ENCODE data around the gene ZNF280A.
"Not testable (repeated sequence)": the region's sequence is repeated elsewhere in the genome, so short reads cannot be mapped to it uniquely, and the experiment has no call there.

The ZNF280A gene

GRCh38 chr22:22479999-22480532 lies 40.0 kb downstream of the ZNF280A start:
- Mint-ChIP-seq H3K9me3 (no peaks in the 10 kb centered on the region), H3K27me3 (no peaks in the 10 kb centered on the region), H3K27ac (no peak overlapping the region), H3K4me3 (no peak overlapping the region), H3K36me3 (ENCODE audit: low read depth) (no peaks in the 10 kb centered on the region), H3K4me1 (no peaks in the 10 kb centered on the region)
- ATAC-seq = no peak
- DNase-seq = no peak

- H3K36me3 Mint-ChIP-seq (ENCODE audit: low read depth) = no peaks in the 10 kb centered on the region
- H3K27me3 Mint-ChIP-seq = no peaks in the 10 kb centered on the region
- no peak overlapping the region for H3K4me3 Mint-ChIP-seq
- ATAC-seq (no peak), DNase-seq (no peak)
- no peaks in the 10 kb centered on the region for H3K9me3 Mint-ChIP-seq
- H3K27ac Mint-ChIP-seq = no peak overlapping the region
- H3K4me1 Mint-ChIP-seq = no peaks in the 10 kb centered on the region
These were observed 41.0 kb downstream of the ZNF280A start for GRCh38 chr22:22479116-22479515.

- H3K9me3 Mint-ChIP-seq = no peaks in the 10 kb centered on the region
- ATAC-seq (no peak), DNase-seq (no peak)
- no peaks in the 10 kb centered on the region for H3K4me1 Mint-ChIP-seq
- no peak overlapping the region for H3K4me3 Mint-ChIP-seq
- H3K36me3 Mint-ChIP-seq (ENCODE audit: low read depth) = no peaks in the 10 kb centered on the region
- H3K27ac Mint-ChIP-seq = no peak overlapping the region
- H3K27me3 Mint-ChIP-seq = no peaks in the 10 kb centered on the region
These were observed 41.6 kb downstream of the ZNF280A start for GRCh38 chr22:22478470-22478869.

- peaks cover 2% of the 10 kb centered on the region for H3K36me3 Mint-ChIP-seq (ENCODE audit: low read depth)
- peaks cover 3% of the 10 kb centered on the region for H3K9me3 Mint-ChIP-seq
- H3K4me1 Mint-ChIP-seq = no peaks in the 10 kb centered on the region
- H3K27me3 Mint-ChIP-seq = peaks cover 3% of the 10 kb centered on the region
- no peak overlapping the region for H3K4me3 Mint-ChIP-seq
- ATAC-seq (no peak), DNase-seq (no peak)
- no peak overlapping the region for H3K27ac Mint-ChIP-seq
These were observed 45.3 kb downstream of the ZNF280A start for GRCh38 chr22:22474733-22475132.

- H3K27me3 Mint-ChIP-seq, DNase-seq: not testable (repeated sequence)
These were observed 49.0 kb downstream of the ZNF280A start for GRCh38 chr22:22471104-22471503.

GRCh38 chr22:22469527-22469926 lies 50.5 kb downstream of the ZNF280A start:
- H3K4me3 Mint-ChIP-seq = no peak overlapping the region
- H3K9me3 Mint-ChIP-seq = peaks cover 16% of the 10 kb centered on the region
- H3K27ac Mint-ChIP-seq = no peak overlapping the region
- DNase-seq (no peak), ATAC-seq (no peak)
- H3K27me3 Mint-ChIP-seq = peaks cover 10% of the 10 kb centered on the region
- no peaks in the 10 kb centered on the region for H3K4me1 Mint-ChIP-seq
- peaks cover 2% of the 10 kb centered on the region for H3K36me3 Mint-ChIP-seq (ENCODE audit: low read depth)

More at GRCh38 chr22:22471104-22471503, 49.0 kb downstream of the ZNF280A start:
- H3K9me3 Mint-ChIP-seq = peaks cover 16% of the 10 kb centered on the region
- H3K36me3 Mint-ChIP-seq (ENCODE audit: low read depth); H3K4me3 Mint-ChIP-seq; ATAC-seq; H3K4me1 Mint-ChIP-seq; H3K27ac Mint-ChIP-seq: not testable (repeated sequence)

GRCh38 chr22:22468794-22469469 lies 51.1 kb downstream of the ZNF280A start:
- H3K27ac Mint-ChIP-seq; H3K36me3 Mint-ChIP-seq (ENCODE audit: low read depth); ATAC-seq; DNase-seq; H3K4me1 Mint-ChIP-seq; H3K4me3 Mint-ChIP-seq: not testable (repeated sequence)
- H3K27me3 Mint-ChIP-seq = peaks cover 16% of the 10 kb centered on the region
- H3K9me3 Mint-ChIP-seq = peaks cover 16% of the 10 kb centered on the region

GRCh38 chr22:22467112-22467511 lies 53.0 kb downstream of the ZNF280A start:
- no peaks in the 10 kb centered on the region for H3K4me1 Mint-ChIP-seq
- ATAC-seq (no peak), DNase-seq (no peak)
- peaks cover 2% of the 10 kb centered on the region for H3K36me3 Mint-ChIP-seq (ENCODE audit: low read depth)
- H3K27me3 Mint-ChIP-seq = peaks cover 33% of the 10 kb centered on the region
- peaks cover 16% of the 10 kb centered on the region for H3K9me3 Mint-ChIP-seq
- H3K27ac Mint-ChIP-seq = no peak overlapping the region
- no peak overlapping the region for H3K4me3 Mint-ChIP-seq

- Mint-ChIP-seq H3K27ac (no peak overlapping the region), H3K4me1 (no peaks in the 10 kb centered on the region), H3K27me3 (peaks cover 36% of the 10 kb centered on the region), H3K36me3 (ENCODE audit: low read depth) (peaks cover 2% of the 10 kb centered on the region), H3K9me3 (peaks cover 16% of the 10 kb centered on the region), H3K4me3 (no peak overlapping the region)
- no peak for ATAC-seq
- DNase-seq = no peak
These were observed 54.3 kb downstream of the ZNF280A start for GRCh38 chr22:22465782-22466181.

GRCh38 chr22:22465094-22465602 lies 54.9 kb downstream of the ZNF280A start:
- ATAC-seq (no peak), DNase-seq (no peak)
- Mint-ChIP-seq H3K27ac (no peak overlapping the region), H3K4me1 (no peaks in the 10 kb centered on the region), H3K36me3 (ENCODE audit: low read depth) (peaks cover 2% of the 10 kb centered on the region), H3K4me3 (no peak overlapping the region), H3K27me3 (peaks cover 36% of the 10 kb centered on the region), H3K9me3 (peaks cover 16% of the 10 kb centered on the region)

GRCh38 chr22:22464541-22465054 lies 55.5 kb downstream of the ZNF280A start:
- no peak overlapping the region for H3K4me3 Mint-ChIP-seq
- peaks cover 32% of the 10 kb centered on the region for H3K27me3 Mint-ChIP-seq

GRCh38 chr22:22463855-22464540 lies 56.1 kb downstream of the ZNF280A start:
- Mint-ChIP-seq H3K4me3 (no peak overlapping the region), H3K27ac (no peak overlapping the region), H3K9me3 (peaks cover 11% of the 10 kb centered on the region), H3K36me3 (ENCODE audit: low read depth) (peaks cover 3% of the 10 kb centered on the region), H3K27me3 (peaks cover 31% of the 10 kb centered on the region), H3K4me1 (no peaks in the 10 kb centered on the region)
- no peak for ATAC-seq
- DNase-seq = peak; percentile 60

More at GRCh38 chr22:22464541-22465054, 55.5 kb downstream of the ZNF280A start:
- ATAC-seq (no peak), DNase-seq (no peak)
- Mint-ChIP-seq H3K4me1 (no peaks in the 10 kb centered on the region), H3K36me3 (ENCODE audit: low read depth) (no peaks in the 10 kb centered on the region), H3K9me3 (peaks cover 12% of the 10 kb centered on the region), H3K27ac (no peak overlapping the region)
